Small intestine (tissue), 4 donors: ENCODE measurements around the gene ZNF484. TPM values are rescaled to one million over a fixed set of nuclear protein-coding genes. Genes with fewer than 3 reads are reported as not detected.

Experiments used
- polyA plus RNA-seq, 4 donors: library from polyadenylated mRNA; stranded (reverse) in 3 of 4; unstranded in 1 of 4; fragments of 200-250 nt in 3 of 4; fragments of 120-200 nt in 1 of 4; gene quantifications; one replicate each; pipeline versions ENCODE4 v1.2.1 to v1.2.3, GENCODE V29; 2013
- donor health status: healthy with polysubstance abuse.
- donor health status: Bipolar disorder and iron deficiency.
- donor health status: healthy.

ZNF484 gene
- polyA plus RNA-seq, 4 donors: 1.1 to 6.4 (median 1.4) TPM

Other genes with a start within 250 kb of the ZNF484 start
- gene IPPK, start 207.9 kb downstream of the ZNF484 start, polyA plus RNA-seq: 1 to 10 TPM; 3.0 to 6.8 (median 4.7) TPM
- 1 to 10 TPM in 3 of 4 donors, under 1 TPM in 1; 0.67 to 9.7 (median 3.3) TPM for gene BICD2, start 113.2 kb downstream of the ZNF484 start, polyA plus RNA-seq
- gene FGD3, start 69.5 kb upstream of the ZNF484 start, polyA plus RNA-seq: 10 to 100 TPM in 1 of 4 donors, 1 to 10 TPM in 2, under 1 TPM in 1; 0.67 to 26.1 (median 3.8) TPM
- gene SUSD3, start 180.7 kb upstream of the ZNF484 start, polyA plus RNA-seq: 10 to 100 TPM in 1 of 4 donors, 1 to 10 TPM in 2, not detected in 1; 3.7 to 10.1 (median 3.8) TPM
- 10 to 100 TPM; 32.7 to 45.6 (median 42.1) TPM for gene CARD19, start 218.2 kb upstream of the ZNF484 start, polyA plus RNA-seq